Vagina (tissue), 2 donors: ENCODE data around the gene DESI1.

Experiments used
- POLR2A ChIP-seq, 2 donors: fragments of 450-650 bp; IDR thresholded peaks; one replicate each; pipeline ENCODE4 v1.6.1; 2017; ENCODE audit warnings: antibody characterized with exemption in 2 of 2, mild to moderate bottlenecking in 2 of 2, moderate library complexity in 2 of 2
- POLR2AphosphoS5 ChIP-seq, 2 donors: sonication (generic); formaldehyde crosslinking; IDR thresholded peaks; one replicate each; pipeline ENCODE4 v1.9.0; 2017; ENCODE audit warnings: antibody characterized with exemption in 2 of 2, mild to moderate bottlenecking in 2 of 2, low read depth in 1 of 2; ENCODE audit not compliant: insufficient read depth in 1 of 2
- TF ChIP-seq, protein P1 (sequence below), 3 experiments: fragments of 450-650 bp in 2 of 3; fragments of 200-600 bp in 1 of 3; sonication (generic) in 1 of 3; IDR thresholded peaks; one replicate each; pipeline ENCODE4 v1.5.1; 2017 to 2019; ENCODE audit warnings: antibody characterized with exemption in 3 of 3, mild to moderate bottlenecking in 2 of 3, moderate library complexity in 2 of 3

DNA sequence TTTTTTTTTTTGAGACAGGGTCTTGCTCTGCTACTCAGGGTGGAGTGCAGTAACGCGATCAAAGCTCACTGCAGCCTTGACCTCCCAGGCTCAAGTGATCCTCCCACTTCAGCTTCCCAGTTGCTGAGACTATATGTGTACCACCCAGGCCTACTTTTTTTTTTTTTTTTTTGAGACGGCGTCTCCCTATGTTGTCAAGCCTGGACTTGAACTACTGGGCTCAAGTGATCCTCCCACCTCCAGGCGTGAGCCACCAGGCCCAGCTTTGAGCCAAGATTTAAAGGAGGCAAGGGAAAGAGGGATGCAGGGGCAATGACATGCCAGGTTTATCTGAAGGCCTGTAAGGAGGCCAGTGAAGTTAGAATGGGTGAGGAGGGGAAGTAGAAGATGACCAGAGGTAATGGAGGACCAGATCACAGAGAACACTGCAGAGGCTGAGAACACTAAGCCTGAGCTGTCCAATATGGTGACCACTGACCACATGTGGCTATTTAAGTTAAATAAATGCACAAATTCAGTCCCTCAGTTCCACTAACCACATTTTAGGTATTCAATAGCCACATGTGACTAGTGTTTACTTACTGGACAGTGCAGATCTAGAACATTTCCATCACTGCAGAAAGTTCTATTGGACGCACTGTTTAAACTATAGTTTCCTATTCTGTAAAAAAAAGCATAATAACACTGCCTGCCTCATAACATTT, 8.1 kb downstream of the DESI1 start:
- TF ChIP-seq POLR2A (IDR thresholded peaks at IDR 0.05) (no peak), POLR2AphosphoS5 (IDR thresholded peaks at IDR 0.05; ENCODE audit: insufficient read depth in 1 of 2, low read depth in 1 of 2) (no peak)
- TF ChIP-seq, protein P1, sequence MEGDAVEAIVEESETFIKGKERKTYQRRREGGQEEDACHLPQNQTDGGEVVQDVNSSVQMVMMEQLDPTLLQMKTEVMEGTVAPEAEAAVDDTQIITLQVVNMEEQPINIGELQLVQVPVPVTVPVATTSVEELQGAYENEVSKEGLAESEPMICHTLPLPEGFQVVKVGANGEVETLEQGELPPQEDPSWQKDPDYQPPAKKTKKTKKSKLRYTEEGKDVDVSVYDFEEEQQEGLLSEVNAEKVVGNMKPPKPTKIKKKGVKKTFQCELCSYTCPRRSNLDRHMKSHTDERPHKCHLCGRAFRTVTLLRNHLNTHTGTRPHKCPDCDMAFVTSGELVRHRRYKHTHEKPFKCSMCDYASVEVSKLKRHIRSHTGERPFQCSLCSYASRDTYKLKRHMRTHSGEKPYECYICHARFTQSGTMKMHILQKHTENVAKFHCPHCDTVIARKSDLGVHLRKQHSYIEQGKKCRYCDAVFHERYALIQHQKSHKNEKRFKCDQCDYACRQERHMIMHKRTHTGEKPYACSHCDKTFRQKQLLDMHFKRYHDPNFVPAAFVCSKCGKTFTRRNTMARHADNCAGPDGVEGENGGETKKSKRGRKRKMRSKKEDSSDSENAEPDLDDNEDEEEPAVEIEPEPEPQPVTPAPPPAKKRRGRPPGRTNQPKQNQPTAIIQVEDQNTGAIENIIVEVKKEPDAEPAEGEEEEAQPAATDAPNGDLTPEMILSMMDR (IDR thresholded peaks at IDR 0.05): no peak
